K562 (cell line): ENCODE measurements around the gene EFCAB10. TPM values are rescaled to one million over a fixed set of nuclear protein-coding genes. Genes with fewer than 3 reads are reported as not detected.

Experiments
- FUS ChIP-seq: fragments of 200-400 bp; formaldehyde crosslinking; optimal IDR thresholded peaks from 2 replicates; pipeline ENCODE3; 2017; ENCODE audit warnings: low read depth, low read length
- HSF4 ChIP-seq: fragments of 250-450 bp; sonication (Bioruptor Pico); IDR thresholded peaks from 2 replicates; pipeline ENCODE4 v2.1.2; 2022; ENCODE audit warnings: mild to moderate bottlenecking, moderate library complexity, borderline replicate concordance
- KAT2B ChIP-seq: IDR thresholded peaks from one replicate; pipeline ENCODE4 v1.6.1; 2012; ENCODE audit warnings: low read depth, mild to moderate bottlenecking, control low read depth, inconsistent platforms, low read length, moderate library complexity
- MTA3 ChIP-seq: fragments of 450-650 bp; formaldehyde crosslinking; IDR thresholded peaks from 2 replicates; pipeline ENCODE4 v1.6.1; 2017; ENCODE audit warnings: mild to moderate bottlenecking, borderline replicate concordance
- NFE2 ChIP-seq: IDR thresholded peaks from 2 replicates; pipeline ENCODE4 v1.6.1; 2014; ENCODE audit warnings: antibody characterized with exemption, low read depth
- PHF8 ChIP-seq: fragments of 200-600 bp; sonication (generic); IDR thresholded peaks from 2 replicates; pipeline ENCODE4 v1.6.1; 2012; ENCODE audit warnings: mixed run types, mild to moderate bottlenecking, inconsistent platforms, low read length, moderate library complexity, borderline replicate concordance
- PPARD ChIP-seq: fragments of 250-450 bp; sonication (Bioruptor Pico); IDR thresholded peaks from 2 replicates; pipeline ENCODE4 v1.8.0; 2022; ENCODE audit warnings: inconsistent platforms, mild to moderate bottlenecking, moderate library complexity
- RCOR1 ChIP-seq, 2 experiments: IDR thresholded peaks; 2 replicates each; pipeline ENCODE4 v1.6.1; 2012; ENCODE audit warnings: low read depth in 2 of 2, low read length in 2 of 2, borderline replicate concordance in 1 of 2, improper control_type of control experiment in 1 of 2
- SUPT5H ChIP-seq: fragments of 450-650 bp; IDR thresholded peaks from 2 replicates; pipeline ENCODE4 v1.6.1; 2016
- TCF15 ChIP-seq: fragments of 250-450 bp; sonication (Bioruptor Pico); IDR thresholded peaks from 2 replicates; pipeline ENCODE4 v1.8.0; 2022; ENCODE audit warnings: moderate library complexity, mild to moderate bottlenecking, inconsistent platforms
- ZMIZ1 ChIP-seq, 2 experiments: fragments of 150-350 bp in 1 of 2; IDR thresholded peaks; 2 replicates each; pipeline ENCODE4 v1.6.1; 2012 to 2016; ENCODE audit warnings: low read depth in 2 of 2, low read length in 2 of 2, mild to moderate bottlenecking in 1 of 2, moderate library complexity in 1 of 2
- ZNF280B ChIP-seq: fragments of 250-450 bp; sonication (Bioruptor Pico); IDR thresholded peaks from 2 replicates; pipeline ENCODE4 v1.5.1; 2021; ENCODE audit warnings: mild to moderate bottlenecking
- ZNF76 ChIP-seq: fragments of 250-450 bp; sonication (Bioruptor Pico); IDR thresholded peaks from 2 replicates; pipeline ENCODE4 v1.4.0; 2020; ENCODE audit warnings: mild to moderate bottlenecking, moderate library complexity, borderline replicate concordance
- ZNF77 ChIP-seq: fragments of 250-450 bp; sonication (Bioruptor Pico); IDR thresholded peaks from 2 replicates; pipeline ENCODE4 v1.5.0; 2020
- polyA plus RNA-seq, 8 experiments: library from polyadenylated mRNA; depleted of rRNA in 4 of 8; stranded (reverse) in 5 of 8; unstranded in 3 of 8; fragments of >200 nt; fragmentation: Nextera tagmentation in 2 of 8; fragmentation: Illumina TruSeq in 1 of 8; extraction: Ambion mirVana in 2 of 8; extraction: Trizol in 1 of 8; gene quantifications; 2 replicates each; pipeline versions ENCODE4 v1.2.1 to v1.2.3, GENCODE V29; 2011 to 2014; ENCODE audit warnings: inconsistent platforms in 1 of 8, missing spikeins in 1 of 8
- total RNA-seq, 7 experiments: library from RNA; depleted of rRNA in 6 of 7; stranded (reverse); fragments of >200 nt in 6 of 7; fragmentation: Illumina TruSeq in 2 of 7; extraction: Trizol in 2 of 7; gene quantifications; 2 replicates each; pipeline versions ENCODE4 v1.2.1 to v1.2.3, GENCODE V29; 2011 to 2021; ENCODE audit warnings: low replicate concordance in 1 of 7
- TF ChIP-seq, protein P1 (sequence below): IDR thresholded peaks from 2 replicates; pipeline ENCODE4 v1.6.1; 2011; ENCODE audit not compliant: insufficient read length; ENCODE audit errors: extremely low read depth
- TF ChIP-seq, protein P2 (sequence below): sonication (generic); formaldehyde crosslinking; IDR thresholded peaks from 2 replicates; pipeline ENCODE4 v1.8.0; 2023; ENCODE audit warnings: mild to moderate bottlenecking, missing genetic modification reagents

Gene EFCAB10
- total and polyA plus RNA-seq, 9 of the 15 experiments (the other 6 are each of a cell fraction or from before 2014, with no cell fraction given) = 5.0 to 21.4 (median 16.8) TPM

DNA sequence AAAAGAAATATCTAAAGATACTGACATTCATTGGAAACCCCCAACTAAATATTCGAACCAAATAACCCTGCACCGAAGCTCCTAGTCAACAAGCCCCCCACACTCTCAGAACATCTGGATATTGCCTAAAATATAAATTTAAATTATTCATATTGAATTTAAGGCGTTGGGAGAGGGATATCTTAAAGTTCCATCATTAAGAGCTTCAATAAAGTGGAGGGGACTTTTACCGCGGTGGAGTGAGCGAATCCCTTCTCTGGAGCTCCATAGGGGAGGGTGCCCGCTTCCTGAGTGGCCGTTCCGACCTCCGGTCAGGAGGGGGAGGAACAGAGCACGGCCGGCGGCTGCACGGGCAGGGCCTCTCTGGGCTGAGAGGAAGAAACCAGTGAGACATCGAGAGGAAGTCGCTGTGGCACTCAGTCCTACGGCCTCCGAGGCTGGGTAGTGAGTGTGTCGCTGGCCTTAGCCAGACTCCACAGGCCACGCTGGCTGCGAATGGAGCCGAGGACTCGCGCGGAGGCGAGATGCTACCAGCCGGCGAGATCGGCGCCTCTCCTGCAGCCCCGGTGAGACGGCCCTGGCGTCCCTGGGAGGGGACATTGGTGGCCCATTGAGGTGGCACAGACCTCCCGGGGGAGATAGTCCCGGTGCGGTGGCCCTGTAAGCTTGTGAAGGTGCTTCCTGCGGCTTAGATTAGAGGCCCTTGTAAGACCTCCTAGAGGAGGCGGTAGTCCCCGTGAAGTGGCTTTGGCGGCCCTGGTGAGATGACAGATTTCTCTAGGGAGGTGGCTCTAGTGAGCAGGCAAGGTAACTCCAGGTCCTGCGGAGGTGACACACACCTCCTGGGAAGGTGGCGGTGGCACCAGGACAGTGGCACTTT, 49.3 kb downstream of the EFCAB10 start, which contains the start of gene RINT1 (continued):
- peak in 1 of 2 experiments; percentile 87; a peak in 3 of 4 replicates for TF ChIP-seq RCOR1 (IDR thresholded peaks at IDR 0.05; ENCODE audit: borderline replicate concordance in 1 of 2, low read depth in 2 of 2, low read length in 2 of 2)
- TF ChIP-seq HSF4 (CRISPR knock-in tag) = no peak; the same call in 1 of the 2 replicates
- TF ChIP-seq FUS = no peak
- TF ChIP-seq, protein P1, sequence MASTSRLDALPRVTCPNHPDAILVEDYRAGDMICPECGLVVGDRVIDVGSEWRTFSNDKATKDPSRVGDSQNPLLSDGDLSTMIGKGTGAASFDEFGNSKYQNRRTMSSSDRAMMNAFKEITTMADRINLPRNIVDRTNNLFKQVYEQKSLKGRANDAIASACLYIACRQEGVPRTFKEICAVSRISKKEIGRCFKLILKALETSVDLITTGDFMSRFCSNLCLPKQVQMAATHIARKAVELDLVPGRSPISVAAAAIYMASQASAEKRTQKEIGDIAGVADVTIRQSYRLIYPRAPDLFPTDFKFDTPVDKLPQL = peak; percentile 53
- TF ChIP-seq, protein P2, sequence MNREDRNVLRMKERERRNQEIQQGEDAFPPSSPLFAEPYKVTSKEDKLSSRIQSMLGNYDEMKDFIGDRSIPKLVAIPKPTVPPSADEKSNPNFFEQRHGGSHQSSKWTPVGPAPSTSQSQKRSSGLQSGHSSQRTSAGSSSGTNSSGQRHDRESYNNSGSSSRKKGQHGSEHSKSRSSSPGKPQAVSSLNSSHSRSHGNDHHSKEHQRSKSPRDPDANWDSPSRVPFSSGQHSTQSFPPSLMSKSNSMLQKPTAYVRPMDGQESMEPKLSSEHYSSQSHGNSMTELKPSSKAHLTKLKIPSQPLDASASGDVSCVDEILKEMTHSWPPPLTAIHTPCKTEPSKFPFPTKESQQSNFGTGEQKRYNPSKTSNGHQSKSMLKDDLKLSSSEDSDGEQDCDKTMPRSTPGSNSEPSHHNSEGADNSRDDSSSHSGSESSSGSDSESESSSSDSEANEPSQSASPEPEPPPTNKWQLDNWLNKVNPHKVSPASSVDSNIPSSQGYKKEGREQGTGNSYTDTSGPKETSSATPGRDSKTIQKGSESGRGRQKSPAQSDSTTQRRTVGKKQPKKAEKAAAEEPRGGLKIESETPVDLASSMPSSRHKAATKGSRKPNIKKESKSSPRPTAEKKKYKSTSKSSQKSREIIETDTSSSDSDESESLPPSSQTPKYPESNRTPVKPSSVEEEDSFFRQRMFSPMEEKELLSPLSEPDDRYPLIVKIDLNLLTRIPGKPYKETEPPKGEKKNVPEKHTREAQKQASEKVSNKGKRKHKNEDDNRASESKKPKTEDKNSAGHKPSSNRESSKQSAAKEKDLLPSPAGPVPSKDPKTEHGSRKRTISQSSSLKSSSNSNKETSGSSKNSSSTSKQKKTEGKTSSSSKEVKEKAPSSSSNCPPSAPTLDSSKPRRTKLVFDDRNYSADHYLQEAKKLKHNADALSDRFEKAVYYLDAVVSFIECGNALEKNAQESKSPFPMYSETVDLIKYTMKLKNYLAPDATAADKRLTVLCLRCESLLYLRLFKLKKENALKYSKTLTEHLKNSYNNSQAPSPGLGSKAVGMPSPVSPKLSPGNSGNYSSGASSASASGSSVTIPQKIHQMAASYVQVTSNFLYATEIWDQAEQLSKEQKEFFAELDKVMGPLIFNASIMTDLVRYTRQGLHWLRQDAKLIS = no peak
- peak; percentile 100 for TF ChIP-seq PHF8
- peak; percentile 50 for TF ChIP-seq NFE2
- no peak for TF ChIP-seq PPARD (CRISPR knock-in tag)
- TF ChIP-seq SUPT5H = peak; percentile 100
- no peak for TF ChIP-seq ZNF77 (CRISPR knock-in tag)
- peak; percentile 96 for TF ChIP-seq MTA3
- TF ChIP-seq TCF15 (CRISPR knock-in tag) = no peak
- TF ChIP-seq ZMIZ1 (IDR thresholded peaks at IDR 0.05; ENCODE audit: low read depth in 2 of 2, low read length in 2 of 2) = peak; percentile 50 to 85; a peak in 2 of 4 replicates
- no peak for TF ChIP-seq ZNF280B (CRISPR knock-in tag)
- no peak for TF ChIP-seq ZNF76 (CRISPR knock-in tag)
- TF ChIP-seq KAT2B = peak; percentile 11
